Measurements from ENCODE around the gene CCDC34.

The CCDC34 gene

DNA sequence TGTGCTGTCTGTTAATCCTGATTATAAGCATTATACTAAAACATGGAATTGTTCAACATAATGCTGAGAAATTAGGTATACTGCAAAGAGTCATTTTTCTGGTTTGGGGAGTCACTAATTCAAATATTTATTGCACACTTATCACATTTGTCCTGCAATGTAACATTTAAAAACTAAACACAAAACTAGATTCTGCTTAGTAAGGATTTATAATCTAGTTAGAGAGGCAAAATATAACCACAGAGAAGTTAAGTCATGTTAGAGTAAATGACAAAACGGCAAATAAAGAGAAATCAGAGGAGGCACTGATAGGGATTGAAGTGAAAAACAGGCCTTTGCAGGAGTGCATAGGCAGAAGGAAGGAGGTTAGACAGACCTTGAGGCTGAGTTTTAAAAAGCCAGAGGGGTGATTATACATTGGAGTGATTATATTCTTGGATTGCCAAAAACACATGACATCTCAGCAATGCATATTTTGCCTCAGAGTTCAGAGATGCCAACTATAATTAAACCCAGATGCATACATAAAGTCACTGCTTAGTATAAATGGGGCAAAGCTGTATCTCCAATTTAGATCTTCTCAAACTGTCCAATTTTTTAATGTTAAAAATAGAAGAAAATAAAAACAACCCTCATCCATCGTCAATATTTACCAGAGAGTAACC is 49.7 kb downstream of the CCDC34 start:
- in situ Hi-C loops (cut with HindIII; ENCODE audit: low pct_ligation_motif_present, low sequenced_read_pairs): no loop called here
- no peak for DNase-seq
- TF ChIP-seq, protein P1, sequence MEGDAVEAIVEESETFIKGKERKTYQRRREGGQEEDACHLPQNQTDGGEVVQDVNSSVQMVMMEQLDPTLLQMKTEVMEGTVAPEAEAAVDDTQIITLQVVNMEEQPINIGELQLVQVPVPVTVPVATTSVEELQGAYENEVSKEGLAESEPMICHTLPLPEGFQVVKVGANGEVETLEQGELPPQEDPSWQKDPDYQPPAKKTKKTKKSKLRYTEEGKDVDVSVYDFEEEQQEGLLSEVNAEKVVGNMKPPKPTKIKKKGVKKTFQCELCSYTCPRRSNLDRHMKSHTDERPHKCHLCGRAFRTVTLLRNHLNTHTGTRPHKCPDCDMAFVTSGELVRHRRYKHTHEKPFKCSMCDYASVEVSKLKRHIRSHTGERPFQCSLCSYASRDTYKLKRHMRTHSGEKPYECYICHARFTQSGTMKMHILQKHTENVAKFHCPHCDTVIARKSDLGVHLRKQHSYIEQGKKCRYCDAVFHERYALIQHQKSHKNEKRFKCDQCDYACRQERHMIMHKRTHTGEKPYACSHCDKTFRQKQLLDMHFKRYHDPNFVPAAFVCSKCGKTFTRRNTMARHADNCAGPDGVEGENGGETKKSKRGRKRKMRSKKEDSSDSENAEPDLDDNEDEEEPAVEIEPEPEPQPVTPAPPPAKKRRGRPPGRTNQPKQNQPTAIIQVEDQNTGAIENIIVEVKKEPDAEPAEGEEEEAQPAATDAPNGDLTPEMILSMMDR (IDR thresholded peaks at IDR 0.05; ENCODE audit: low read depth, low read length, missing control alignments): no peak
- Histone ChIP-seq H3K4me3 (ENCODE audit: low read depth, low read length) (no peak overlapping the region), H3K36me3 (replicated peaks) (no peaks in the 10 kb centered on the region), H3K27ac (no peak overlapping the region), H3K27me3 (replicated peaks) (no peaks in the 10 kb centered on the region)

DNA sequence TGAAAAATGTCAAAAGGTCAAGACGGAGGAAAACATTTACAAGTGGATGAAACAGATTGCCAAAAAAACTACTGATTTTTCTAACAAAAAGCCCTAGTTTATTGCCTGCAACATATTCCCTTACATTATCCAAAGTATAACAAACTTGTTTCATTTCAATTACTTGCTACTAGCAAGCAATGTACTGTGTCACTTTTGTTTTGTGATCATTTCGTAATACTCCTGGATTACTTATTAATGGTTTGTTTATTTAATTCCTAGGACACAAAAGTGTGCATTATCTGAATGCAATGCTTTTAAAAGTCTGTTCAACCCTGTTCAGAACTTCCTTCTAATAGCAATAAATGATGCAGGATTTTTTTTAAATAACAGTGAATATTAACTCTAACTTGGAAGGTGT is 50.9 kb downstream of the CCDC34 start:
- H3K27ac ChIP-seq: no peak overlapping the region
- DNase-seq: no peak
- TF ChIP-seq, protein P1 (IDR thresholded peaks at IDR 0.05; ENCODE audit: low read depth, low read length, missing control alignments): no peak
- no peaks in the 10 kb centered on the region for H3K36me3 ChIP-seq (replicated peaks)
- in situ Hi-C loops (cut with HindIII; ENCODE audit: low pct_ligation_motif_present, low sequenced_read_pairs): no loop called here
- no peak overlapping the region for H3K4me3 ChIP-seq (ENCODE audit: low read depth, low read length)
- H3K27me3 ChIP-seq (replicated peaks): no peaks in the 10 kb centered on the region

DNA sequence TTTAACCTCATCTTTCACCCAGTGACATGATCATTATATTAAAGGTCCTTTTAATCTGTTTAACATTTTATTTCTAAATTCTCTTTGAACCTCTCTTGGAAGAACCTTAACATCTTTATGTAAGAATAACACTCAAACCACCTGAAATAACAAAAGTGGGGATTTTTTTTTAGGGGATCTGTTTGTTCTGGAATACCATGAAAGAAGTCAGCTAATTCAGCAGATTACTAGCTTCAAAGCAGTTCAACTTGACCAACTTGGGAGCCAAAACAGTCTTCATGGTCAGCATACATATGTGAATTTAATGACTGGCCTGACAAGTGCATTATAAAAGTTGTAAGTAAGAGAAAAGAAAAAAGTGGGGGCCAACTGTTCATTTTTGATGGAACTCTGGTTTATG is 52.3 kb downstream of the CCDC34 start:
- Histone ChIP-seq H3K27me3 (replicated peaks) (no peaks in the 10 kb centered on the region), H3K4me3 (ENCODE audit: low read depth, low read length) (no peak overlapping the region), H3K36me3 (replicated peaks) (no peaks in the 10 kb centered on the region), H3K27ac (no peak overlapping the region)
- no peak for DNase-seq
- in situ Hi-C loops (cut with HindIII; ENCODE audit: low pct_ligation_motif_present, low sequenced_read_pairs): no loop called here
- TF ChIP-seq, protein P1 (IDR thresholded peaks at IDR 0.05; ENCODE audit: low read depth, low read length, missing control alignments): no peak

DNA sequence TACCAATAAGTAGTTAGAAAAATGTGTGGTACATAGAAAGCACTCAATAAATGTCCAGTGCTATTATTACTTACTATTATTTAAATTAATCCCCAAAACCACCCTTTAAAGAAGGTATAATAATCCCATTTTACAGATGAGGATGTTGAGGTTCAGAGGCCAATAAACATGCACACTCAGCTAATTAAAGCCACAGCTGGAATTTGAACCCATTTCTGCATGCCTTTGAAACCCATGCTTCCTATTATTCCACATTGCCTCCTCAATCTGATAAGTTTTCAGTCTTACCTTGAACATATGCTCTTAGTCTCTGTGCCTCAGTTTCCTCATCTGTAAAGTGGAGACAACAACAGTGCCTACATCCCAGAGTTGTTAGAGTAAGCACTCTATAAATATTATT is 52.8 kb downstream of the CCDC34 start:
- H3K4me3 ChIP-seq (ENCODE audit: low read depth, low read length): no peak overlapping the region
- in situ Hi-C loops (cut with HindIII; ENCODE audit: low pct_ligation_motif_present, low sequenced_read_pairs): no loop called here
- H3K27ac ChIP-seq: no peak overlapping the region
- DNase-seq: no peak
- H3K36me3 ChIP-seq (replicated peaks): no peaks in the 10 kb centered on the region
- H3K27me3 ChIP-seq (replicated peaks): no peaks in the 10 kb centered on the region
- TF ChIP-seq, protein P1 (IDR thresholded peaks at IDR 0.05; ENCODE audit: low read depth, low read length, missing control alignments): no peak

DNA sequence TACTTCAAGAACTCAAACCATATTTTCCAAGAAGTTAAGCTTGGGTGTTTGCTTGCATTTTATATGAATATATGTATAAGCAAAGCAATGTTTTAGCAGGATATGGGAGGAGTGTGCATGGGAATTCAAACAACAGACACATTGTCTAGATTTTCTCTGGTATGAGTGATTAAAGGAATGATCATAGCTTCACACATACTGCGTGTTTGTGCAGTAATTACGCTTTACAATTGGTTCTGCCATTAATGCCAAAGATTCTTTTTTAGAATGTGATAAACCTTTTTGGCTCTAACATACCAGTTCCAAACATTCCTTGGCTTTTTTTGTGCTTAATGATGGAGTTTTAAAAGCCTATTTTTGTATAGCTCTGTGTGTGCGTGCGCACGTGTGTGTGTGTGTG is 54.0 kb downstream of the CCDC34 start:
- Histone ChIP-seq H3K27me3 (replicated peaks) (no peaks in the 10 kb centered on the region), H3K36me3 (replicated peaks) (no peaks in the 10 kb centered on the region), H3K4me3 (ENCODE audit: low read depth, low read length) (no peak overlapping the region), H3K27ac (no peak overlapping the region)
- TF ChIP-seq, protein P1 (IDR thresholded peaks at IDR 0.05; ENCODE audit: low read depth, low read length, missing control alignments): no peak
- DNase-seq: no peak
- in situ Hi-C loops (cut with HindIII; ENCODE audit: low pct_ligation_motif_present, low sequenced_read_pairs): no loop called here

DNA sequence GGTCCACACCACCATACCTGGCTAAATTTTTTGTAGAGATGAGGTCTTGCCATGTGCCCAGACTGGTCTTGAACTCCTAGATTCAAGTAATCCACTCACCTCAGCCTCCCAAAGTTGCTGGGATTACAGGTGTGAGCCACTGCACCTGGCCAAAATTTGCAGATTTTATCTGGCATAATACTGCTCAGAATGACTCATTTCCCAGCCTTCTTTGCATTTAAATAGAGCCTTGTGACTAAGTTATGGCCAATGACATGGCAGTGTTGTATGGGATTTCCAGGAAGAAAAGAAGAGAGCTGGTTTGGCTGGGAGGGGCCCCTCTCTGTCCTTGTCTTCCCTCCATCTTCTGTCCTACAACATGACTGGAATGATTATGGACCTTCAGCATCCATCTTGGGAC is 55.8 kb downstream of the CCDC34 start:
- in situ Hi-C loops (cut with HindIII; ENCODE audit: low pct_ligation_motif_present, low sequenced_read_pairs): no loop called here
- DNase-seq: no peak
- Histone ChIP-seq H3K4me3 (ENCODE audit: low read depth, low read length) (no peak overlapping the region), H3K27me3 (replicated peaks) (no peaks in the 10 kb centered on the region), H3K36me3 (replicated peaks) (no peaks in the 10 kb centered on the region), H3K27ac (no peak overlapping the region)
- TF ChIP-seq, protein P1 (IDR thresholded peaks at IDR 0.05; ENCODE audit: low read depth, low read length, missing control alignments): no peak

All from brain microvascular endothelial cell (primary cell).